Esophagus (tissue), 2 donors: Measurements from ENCODE around the gene CAMK1D. TPM values are rescaled to one million over a fixed set of nuclear protein-coding genes. Genes with fewer than 3 reads are reported as not detected.
"Not testable (repeated sequence)": the region's sequence is repeated elsewhere in the genome, so short reads cannot be mapped to it uniquely, and the experiment has no call there.

Experiments used
- H3K27ac ChIP-seq, 2 donors: one replicate each; pipeline ENCODE4 v1.5.1; 2013; ENCODE audit warnings: low read depth in 2 of 2, mild to moderate bottlenecking in 2 of 2, inconsistent platforms in 1 of 2, low read length in 1 of 2, moderate library complexity in 1 of 2
- H3K27me3 ChIP-seq, 2 donors: one replicate each; pipeline ENCODE4 v1.6.1; 2013; ENCODE audit warnings: low read length in 2 of 2, control low read depth in 1 of 2, mild to moderate bottlenecking in 1 of 2; ENCODE audit not compliant: insufficient read depth in 2 of 2, control insufficient read depth in 1 of 2
- H3K36me3 ChIP-seq, 2 donors: one replicate each; pipeline ENCODE4 v1.6.1; 2013; ENCODE audit warnings: low read length in 1 of 2; ENCODE audit not compliant: control insufficient read depth in 2 of 2, insufficient read depth in 2 of 2
- H3K4me1 ChIP-seq, 2 donors: one replicate each; pipeline ENCODE4 v1.6.1; 2013; ENCODE audit warnings: low read length in 1 of 2; ENCODE audit not compliant: control insufficient read depth in 2 of 2, insufficient read depth in 2 of 2
- H3K4me3 ChIP-seq, 2 donors: one replicate each; pipeline ENCODE4 v1.5.1; 2013; ENCODE audit warnings: low read length in 2 of 2, mild to moderate bottlenecking in 2 of 2, low read depth in 1 of 2, moderate library complexity in 1 of 2
- H3K9me3 ChIP-seq, 2 donors: one replicate each; pipeline ENCODE4 v1.6.1; 2013; ENCODE audit warnings: mild to moderate bottlenecking in 2 of 2, low read depth in 1 of 2, low read length in 1 of 2, moderate library complexity in 1 of 2; ENCODE audit not compliant: control insufficient read depth in 2 of 2, insufficient read depth in 1 of 2
- WGBS, 2 donors: extraction: QIAGEN DNeasy Blood & Tissue Kit; methylation state at CpG; one replicate each; pipeline ENCODE4 v1.1.7; 2013; 5-methylcytosine and 5-hydroxymethylcytosine counted together
- polyA plus RNA-seq, 2 donors: library from polyadenylated mRNA; stranded (reverse); fragments of 200-250 nt; gene quantifications; one replicate each; pipeline ENCODE4 v1.2.3, GENCODE V29; 2013
- donor health status: healthy with polysubstance abuse.
- donor health status: Bipolar disorder and iron deficiency.

The CAMK1D gene
- polyA plus RNA-seq, 2 donors: 5.4 to 5.6 TPM

DNA sequence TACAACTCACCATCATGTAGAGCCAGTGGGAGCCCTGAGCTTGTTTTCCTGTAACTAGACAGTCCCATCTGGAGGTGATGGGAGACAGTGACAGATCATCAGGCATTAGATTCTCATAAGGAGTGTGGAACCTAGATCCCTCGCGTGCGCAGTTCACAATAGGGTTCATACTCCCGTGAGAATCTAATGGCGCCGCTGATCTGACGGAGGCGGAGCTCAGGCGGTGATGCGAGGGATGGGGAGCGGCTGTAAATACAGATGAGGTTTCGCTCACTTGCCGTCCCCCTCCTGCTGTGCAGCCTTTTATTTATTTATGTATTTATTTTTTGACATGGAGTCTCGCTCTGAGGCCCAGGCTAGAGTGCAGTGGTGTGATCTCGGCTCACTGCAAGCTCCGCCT, 139.3 kb downstream of the CAMK1D start:
- 93 to 97% methylated on average over 16 of the region's 16 CpGs for WGBS, 2 donors
- Histone ChIP-seq H3K36me3 (peaks cover 0 to 4% of the 10 kb centered on the region in 2 donors), H3K4me3 (no peak overlapping the region), H3K9me3 (no peaks in the 10 kb centered on the region), H3K27ac (no peak overlapping the region), H3K27me3 (no peaks in the 10 kb centered on the region), H3K4me1 (peaks cover 0 to 3% of the 10 kb centered on the region in 2 donors)

GRCh38 chr10:12489357-12489756, 140.0 kb downstream of the CAMK1D start:
- Histone ChIP-seq H3K27me3 (no peaks in the 10 kb centered on the region), H3K4me1 (peaks cover 0 to 3% of the 10 kb centered on the region in 2 donors), H3K9me3 (no peaks in the 10 kb centered on the region), H3K36me3 (peaks cover 0 to 4% of the 10 kb centered on the region in 2 donors), H3K4me3 (no peak overlapping the region), H3K27ac (no peak overlapping the region)
- WGBS, 2 donors: 52 to 82% methylated on average over 8 of the region's 8 CpGs

DNA sequence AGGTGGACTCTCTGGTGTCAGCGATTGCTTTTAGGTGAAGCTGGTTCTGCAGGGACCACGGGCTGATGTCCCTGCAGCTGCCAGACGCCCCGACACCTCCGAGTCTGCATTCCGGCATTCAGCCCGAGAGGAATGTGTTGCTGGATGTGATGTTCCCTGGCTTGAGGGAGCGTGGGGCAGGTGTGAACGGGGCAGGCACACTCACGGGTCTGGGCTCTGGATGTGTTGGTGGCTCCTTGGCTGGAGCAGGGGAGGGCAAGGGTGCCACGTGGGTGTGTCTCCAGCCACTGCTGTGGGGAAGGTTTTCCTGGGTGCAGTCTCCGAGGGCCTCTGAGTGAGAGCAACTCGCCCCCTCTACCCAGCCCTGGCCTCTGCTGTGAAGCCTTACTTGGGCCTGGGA, 140.5 kb downstream of the CAMK1D start:
- WGBS, 2 donors: 65 to 80% methylated on average over 13 of the region's 13 CpGs
- peaks cover 0 to 4% of the 10 kb centered on the region in 2 donors for H3K36me3 ChIP-seq
- H3K9me3 ChIP-seq: no peaks in the 10 kb centered on the region
- H3K4me3 ChIP-seq: no peak overlapping the region
- no peaks in the 10 kb centered on the region for H3K27me3 ChIP-seq
- peaks cover 0 to 3% of the 10 kb centered on the region in 2 donors for H3K4me1 ChIP-seq
- H3K27ac ChIP-seq: no peak overlapping the region

GRCh38 chr10:12490963-12491362, 141.6 kb downstream of the CAMK1D start:
- WGBS, 2 donors: 70 to 85% methylated on average over 1 of the region's 1 CpG
- H3K4me1 ChIP-seq: no peaks in the 10 kb centered on the region
- H3K27me3 ChIP-seq: no peaks in the 10 kb centered on the region
- H3K36me3 ChIP-seq: no peaks in the 10 kb centered on the region
- no peak overlapping the region for H3K4me3 ChIP-seq
- no peaks in the 10 kb centered on the region for H3K9me3 ChIP-seq
- no peak overlapping the region for H3K27ac ChIP-seq

- H3K27ac ChIP-seq: no peak overlapping the region
- no peaks in the 10 kb centered on the region for H3K27me3 ChIP-seq
- H3K36me3 ChIP-seq: no peaks in the 10 kb centered on the region
- H3K9me3 ChIP-seq: no peaks in the 10 kb centered on the region
- WGBS, 2 donors: 82 to 85% methylated on average over 10 of the region's 10 CpGs
- no peak overlapping the region for H3K4me3 ChIP-seq
- no peaks in the 10 kb centered on the region for H3K4me1 ChIP-seq
These were observed 142.1 kb downstream of the CAMK1D start for GRCh38 chr10:12491491-12491890.

DNA sequence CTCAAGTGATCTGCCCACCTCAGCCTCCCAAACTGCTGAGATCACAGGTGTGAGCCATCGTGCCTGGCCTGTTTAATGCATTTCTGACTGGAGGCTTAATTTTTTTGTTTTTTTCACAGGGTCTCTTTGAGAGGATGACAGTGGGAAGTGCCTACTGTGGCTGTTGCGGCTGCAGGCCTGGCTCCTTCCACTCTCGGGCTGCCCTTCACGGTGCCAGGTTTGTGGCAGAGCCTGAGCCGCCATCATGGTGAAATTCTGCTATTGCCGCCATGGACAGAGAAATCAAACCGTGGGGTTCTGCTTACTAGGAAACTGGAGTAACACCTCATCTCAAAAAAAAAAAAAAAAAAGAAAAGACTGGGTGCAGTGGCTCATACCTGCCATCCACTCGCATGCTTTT, 142.7 kb downstream of the CAMK1D start:
- H3K4me1 ChIP-seq: no peaks in the 10 kb centered on the region
- WGBS, 2 donors: 92 to 96% methylated on average over 8 of the region's 8 CpGs
- no peak overlapping the region for H3K4me3 ChIP-seq
- no peak overlapping the region for H3K27ac ChIP-seq
- no peaks in the 10 kb centered on the region for H3K27me3 ChIP-seq
- H3K36me3 ChIP-seq: no peaks in the 10 kb centered on the region
- H3K9me3 ChIP-seq: no peaks in the 10 kb centered on the region

DNA sequence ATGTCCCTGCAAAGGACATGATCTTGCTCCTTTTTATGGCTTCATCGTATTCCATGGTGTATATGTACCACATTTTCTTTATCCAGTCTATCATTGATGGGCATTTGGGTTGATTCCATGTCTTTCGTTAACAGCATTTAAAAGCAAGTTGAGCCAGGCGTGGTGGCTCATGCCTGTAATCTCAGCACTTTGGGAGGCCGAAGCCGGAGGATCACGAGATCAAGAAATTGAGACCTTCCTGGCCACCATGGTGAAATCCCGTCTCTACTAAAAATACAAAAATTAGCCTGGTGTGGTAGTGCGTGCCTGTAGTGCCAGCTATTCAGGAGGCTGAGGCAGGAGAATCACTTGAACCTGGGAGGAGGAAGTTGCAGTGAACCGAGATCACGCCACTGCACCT, 147.7 kb downstream of the CAMK1D start:
- not testable (repeated sequence) for H3K27me3 ChIP-seq, H3K4me1 ChIP-seq, H3K9me3 ChIP-seq, H3K27ac ChIP-seq, H3K4me3 ChIP-seq, H3K36me3 ChIP-seq
- 97 to 98% methylated on average over 10 of the region's 10 CpGs for WGBS, 2 donors

DNA sequence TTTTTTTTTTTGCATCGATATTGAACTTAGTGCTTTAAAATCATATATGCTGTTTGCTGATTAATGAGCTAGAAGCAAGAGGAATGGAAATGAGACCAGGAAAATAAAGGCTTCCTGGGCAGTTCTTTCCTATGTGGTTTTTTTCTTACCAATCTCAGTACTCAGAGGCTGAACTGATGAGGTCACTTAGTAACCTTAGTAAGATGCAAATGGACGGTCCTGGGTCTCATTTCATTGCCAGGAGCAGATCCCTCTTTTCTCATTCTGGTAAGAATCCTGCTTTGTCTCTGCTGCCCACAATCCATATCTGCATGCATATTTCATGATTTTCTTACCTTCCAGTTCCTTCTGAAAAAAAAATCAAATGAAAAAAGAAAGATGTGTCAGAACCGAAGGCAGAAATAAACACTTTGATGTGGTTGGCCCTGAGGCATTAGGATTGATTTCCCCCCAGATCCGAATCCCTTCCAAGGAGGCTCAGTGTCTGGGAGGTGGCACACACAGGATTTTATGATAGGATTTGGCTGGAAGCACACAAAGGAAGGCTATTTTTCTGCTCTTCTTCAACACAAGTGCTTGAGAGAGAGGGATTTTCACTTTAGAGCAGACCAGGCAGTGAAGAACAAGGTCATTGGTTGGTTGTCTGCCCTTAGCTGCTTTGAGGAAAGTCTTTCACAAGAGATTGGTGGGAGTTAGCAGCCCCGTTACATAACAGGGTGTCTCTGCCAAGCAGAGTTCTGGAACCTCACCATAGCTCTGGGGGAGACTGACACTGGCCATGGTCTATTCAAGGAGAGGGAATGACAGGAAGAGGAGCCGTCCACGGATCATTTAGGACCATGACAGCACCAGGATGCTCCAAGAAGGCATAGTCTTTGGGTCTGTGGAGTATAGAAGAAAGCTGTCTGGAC, 150.0 kb downstream of the CAMK1D start:
- WGBS, 2 donors: 66 to 68% methylated on average over 7 of the region's 7 CpGs
- Histone ChIP-seq H3K9me3 (no peaks in the 10 kb centered on the region), H3K27ac (no peak overlapping the region), H3K36me3 (no peaks in the 10 kb centered on the region), H3K27me3 (no peaks in the 10 kb centered on the region), H3K4me3 (no peak overlapping the region), H3K4me1 (peaks cover 0 to 14% of the 10 kb centered on the region in 2 donors)

GRCh38 chr10:12500381-12501303, 151.3 kb downstream of the CAMK1D start:
- Histone ChIP-seq H3K4me1 (peaks cover 0 to 14% of the 10 kb centered on the region in 2 donors), H3K4me3 (no peak overlapping the region), H3K9me3 (no peaks in the 10 kb centered on the region), H3K27me3 (no peaks in the 10 kb centered on the region), H3K36me3 (no peaks in the 10 kb centered on the region), H3K27ac (no peak overlapping the region)
- WGBS, 2 donors: 42 to 60% methylated on average over 7 of the region's 7 CpGs
